Fibroblast of mammary gland (primary cell): ENCODE measurements around the gene TOMM22.

Experiments used
- DNase-seq: peaks from one replicate; pipeline ENCODE4 v3.0.0-alpha.2; 2010; ENCODE audit warnings: low read depth
- H3K4me3 ChIP-seq: 2 replicates; pipeline ENCODE4 v1.5.1; 2011; ENCODE audit warnings: low read depth, mild to moderate bottlenecking, low read length, moderate library complexity; ENCODE audit not compliant: control insufficient read depth
- CTCF ChIP-seq: conservative IDR thresholded peaks from 2 replicates; pipeline ENCODE4 v1.5.1; 2011; ENCODE audit warnings: low read depth, low read length, inconsistent platforms; ENCODE audit not compliant: control insufficient read depth, insufficient read depth

Gene TOMM22

GRCh38 chr22:38707346-38707745, 25.6 kb downstream of the TOMM22 start:
- H3K4me3 ChIP-seq = peak overlapping the region; percentile 70
- no peak for TF ChIP-seq CTCF
- DNase-seq = peak; percentile 63

GRCh38 chr22:38707984-38708383, 26.2 kb downstream of the TOMM22 start:
- H3K4me3 ChIP-seq = no peak overlapping the region
- no peak for TF ChIP-seq CTCF
- DNase-seq = no peak

GRCh38 chr22:38709306-38709705, 27.5 kb downstream of the TOMM22 start:
- no peak for DNase-seq
- no peak for TF ChIP-seq CTCF
- H3K4me3 ChIP-seq = no peak overlapping the region

GRCh38 chr22:38710351-38710750, 28.6 kb downstream of the TOMM22 start:
- no peak for DNase-seq
- no peak for TF ChIP-seq CTCF
- no peak overlapping the region for H3K4me3 ChIP-seq

GRCh38 chr22:38710866-38711265, 29.1 kb downstream of the TOMM22 start:
- no peak for DNase-seq
- no peak overlapping the region for H3K4me3 ChIP-seq
- TF ChIP-seq CTCF = no peak

- DNase-seq = no peak
- H3K4me3 ChIP-seq = no peak overlapping the region
- no peak for TF ChIP-seq CTCF
Measured at GRCh38 chr22:38712486-38713207, 30.9 kb downstream of the TOMM22 start.

GRCh38 chr22:38713921-38714320, 32.2 kb downstream of the TOMM22 start:
- no peak for TF ChIP-seq CTCF
- no peak overlapping the region for H3K4me3 ChIP-seq
- DNase-seq = no peak
